ENCODE results near the gene CACNA1A.
"Not testable (repeated sequence)": the region's sequence is repeated elsewhere in the genome, so short reads cannot be mapped to it uniquely, and the experiment has no call there.

The CACNA1A gene

GRCh38 chr19:13215572-13216380, 290.5 kb downstream of the CACNA1A start:
- DNase-seq: no peak

- no peak for DNase-seq
These were observed 292.1 kb downstream of the CACNA1A start for GRCh38 chr19:13214036-13214730.

- no peak for DNase-seq
These were observed 293.4 kb downstream of the CACNA1A start for GRCh38 chr19:13212759-13213330.

- no peak for DNase-seq
These were observed 294.6 kb downstream of the CACNA1A start for GRCh38 chr19:13211426-13212308.

- DNase-seq: no peak
These were observed 295.3 kb downstream of the CACNA1A start for GRCh38 chr19:13210941-13211340.

- DNase-seq: no peak
These were observed 295.9 kb downstream of the CACNA1A start for GRCh38 chr19:13210339-13210775.

DNA sequence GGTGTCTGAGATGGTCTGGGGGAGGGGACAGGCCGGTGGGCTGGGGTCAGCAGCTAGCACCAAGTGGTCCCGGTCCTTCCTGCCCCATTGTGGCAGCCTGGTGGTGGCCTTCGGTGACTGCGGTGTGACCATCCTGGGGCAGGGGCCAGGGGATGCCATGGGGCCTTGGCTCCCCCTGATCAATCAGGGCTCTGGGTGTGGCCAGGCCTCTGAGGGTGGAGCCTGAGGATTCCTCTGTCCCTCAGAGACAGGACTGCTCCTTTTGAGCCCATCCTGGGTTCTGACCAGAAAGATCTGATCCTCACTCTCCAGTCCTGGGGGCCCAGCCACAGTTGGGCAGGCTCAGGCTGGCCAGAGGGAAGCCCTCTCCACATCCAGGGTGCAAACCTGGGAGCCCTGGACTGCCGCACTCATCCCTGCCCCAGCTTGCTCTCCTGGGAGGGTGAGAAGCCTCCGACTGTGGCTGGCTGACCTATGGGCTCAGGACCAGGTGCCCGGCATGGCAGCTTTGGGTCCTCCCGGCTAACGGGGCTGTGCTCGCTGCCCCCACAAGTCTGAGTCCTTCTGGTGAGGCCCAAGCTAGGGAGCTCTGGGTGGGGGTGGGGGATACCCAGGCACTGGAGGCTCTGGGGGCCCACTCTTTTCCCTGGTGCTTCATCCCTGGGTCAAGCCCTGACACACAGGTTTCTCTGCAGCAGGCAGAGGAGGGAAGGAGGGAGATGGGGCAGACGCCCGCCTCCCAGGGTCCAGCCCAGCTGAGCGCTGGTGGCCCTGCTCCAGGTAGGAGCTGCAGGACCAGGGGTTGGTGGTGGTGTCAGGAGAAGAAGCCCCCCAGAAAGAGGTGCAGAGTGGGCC, 296.6 kb downstream of the CACNA1A start:
- DNase-seq: no peak

DNA sequence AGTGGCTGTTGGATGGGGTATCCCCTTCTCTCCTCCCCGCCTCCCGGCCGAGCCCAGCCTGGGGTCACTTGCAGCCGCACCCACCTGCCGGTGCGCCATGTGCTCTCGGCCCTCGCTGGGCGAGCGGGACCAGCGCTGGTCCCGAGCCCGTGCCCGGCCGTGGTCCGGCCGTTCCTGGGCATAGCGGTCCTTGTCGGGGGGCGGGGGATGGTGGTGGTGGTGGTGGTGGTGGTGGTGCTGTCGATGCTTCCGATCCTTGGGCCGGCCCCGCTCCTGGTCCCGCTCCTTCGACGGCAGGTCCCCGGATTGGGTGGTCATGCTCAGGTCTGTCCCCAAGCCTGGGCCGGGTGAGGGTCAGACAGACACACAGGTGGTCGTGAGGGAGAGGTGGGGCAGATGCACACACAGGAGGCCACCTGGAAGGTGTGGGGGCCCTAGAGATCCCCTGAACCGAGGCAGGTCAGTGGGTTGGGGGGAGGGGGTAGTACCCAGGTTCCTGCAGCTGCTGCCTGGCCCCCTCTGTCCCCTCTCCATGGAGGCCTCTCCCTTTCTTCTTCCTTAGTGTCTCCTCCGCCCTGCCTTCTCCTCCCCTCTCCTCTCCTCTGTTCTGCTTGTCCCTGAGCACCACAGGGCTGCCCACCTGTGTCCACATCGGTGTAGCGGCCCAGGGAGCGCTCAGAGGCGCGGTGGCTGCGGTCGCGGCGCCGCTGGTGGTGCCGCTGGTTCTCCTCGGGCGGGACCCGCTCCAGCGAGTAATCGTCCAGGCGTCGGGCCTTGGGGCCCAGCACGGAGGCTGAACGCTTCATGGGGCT, 297.4 kb downstream of the CACNA1A start:
- no peak for DNase-seq

DNA sequence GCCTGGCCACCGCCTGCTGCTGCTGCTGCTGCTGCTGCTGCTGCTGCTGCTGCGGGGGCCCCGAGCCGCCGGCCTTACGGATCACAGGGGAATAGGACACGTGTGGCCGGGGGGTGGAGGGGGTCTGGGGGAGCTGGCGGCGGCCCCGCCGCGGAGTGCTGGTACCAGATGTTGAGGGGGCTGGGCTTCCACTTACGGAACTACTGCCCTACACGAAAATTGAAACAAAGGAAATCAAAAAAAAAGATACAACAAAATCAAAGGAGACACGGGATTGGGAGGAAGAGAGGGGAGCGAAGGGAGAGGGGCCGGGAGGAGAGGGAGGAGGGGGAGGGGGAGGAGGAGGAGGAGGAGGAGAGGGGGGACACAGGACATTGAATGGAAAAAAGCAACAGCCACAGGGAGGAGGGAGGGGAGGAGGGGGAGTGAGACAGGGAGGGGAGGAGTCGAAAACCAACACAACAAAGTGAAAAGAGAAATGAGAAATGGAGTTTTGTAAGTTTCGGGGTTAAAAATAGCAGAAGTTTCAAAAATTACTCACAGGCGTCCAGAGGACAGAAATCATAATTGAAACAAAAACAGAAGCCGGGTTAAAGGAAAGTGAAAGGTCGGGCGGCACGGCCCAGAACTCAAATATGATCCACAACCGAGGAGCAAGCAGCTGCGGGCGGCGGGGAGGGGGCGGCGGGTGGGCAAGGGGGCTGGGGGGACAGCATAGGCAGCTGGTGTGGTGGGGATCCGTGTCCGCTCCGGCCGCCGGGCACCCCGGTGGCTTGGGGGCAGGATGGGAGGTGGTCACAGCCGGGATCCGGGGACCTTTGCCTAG, 298.2 kb downstream of the CACNA1A start:
- DNase-seq: no peak

- no peak for DNase-seq
These were observed 298.9 kb downstream of the CACNA1A start for GRCh38 chr19:13207237-13207845.

DNA sequence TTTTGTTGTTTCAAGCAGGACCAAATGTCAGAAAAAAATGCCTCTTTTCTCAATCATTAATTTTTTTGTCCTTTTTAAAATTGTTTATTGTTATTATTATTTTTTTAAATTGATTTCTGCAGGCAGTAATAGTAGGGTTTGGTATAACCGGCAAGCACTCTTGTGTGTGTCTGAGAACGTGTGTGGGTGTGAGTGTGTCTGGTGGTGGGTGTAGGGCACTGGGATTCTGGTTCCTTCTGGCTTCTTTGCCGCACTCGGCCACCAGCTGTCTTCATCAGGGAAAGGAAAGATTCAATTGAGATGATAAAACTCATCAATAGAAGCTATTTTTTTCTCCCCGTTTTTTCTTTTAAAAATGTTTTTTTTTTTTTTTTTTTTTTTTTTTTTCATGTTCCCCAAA, 299.7 kb downstream of the CACNA1A start:
- DNase-seq: no peak

- DNase-seq: not testable (repeated sequence)
These were observed 304.2 kb downstream of the CACNA1A start for GRCh38 chr19:13202112-13202511.

DNA sequence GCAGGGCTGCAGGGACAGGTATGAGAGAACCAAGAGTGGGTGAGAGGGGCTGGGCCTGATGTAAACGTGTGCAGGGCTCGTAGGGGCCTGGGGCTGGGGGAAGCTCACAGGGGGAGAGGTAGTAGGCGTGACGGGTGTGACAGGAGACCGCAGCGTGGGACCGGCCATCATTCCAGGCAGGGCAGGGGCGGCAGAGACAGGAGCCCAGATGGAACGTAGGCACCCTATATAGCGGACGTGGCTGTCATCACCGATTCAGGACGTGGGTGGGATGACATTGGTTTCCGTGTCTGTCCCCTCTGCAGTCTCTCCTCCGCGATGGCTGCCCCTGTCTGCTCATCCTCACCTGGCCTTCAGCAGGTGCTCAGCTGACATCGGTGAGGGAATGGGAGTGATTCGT, 307.6 kb downstream of the CACNA1A start:
- DNase-seq: no peak

DNA sequence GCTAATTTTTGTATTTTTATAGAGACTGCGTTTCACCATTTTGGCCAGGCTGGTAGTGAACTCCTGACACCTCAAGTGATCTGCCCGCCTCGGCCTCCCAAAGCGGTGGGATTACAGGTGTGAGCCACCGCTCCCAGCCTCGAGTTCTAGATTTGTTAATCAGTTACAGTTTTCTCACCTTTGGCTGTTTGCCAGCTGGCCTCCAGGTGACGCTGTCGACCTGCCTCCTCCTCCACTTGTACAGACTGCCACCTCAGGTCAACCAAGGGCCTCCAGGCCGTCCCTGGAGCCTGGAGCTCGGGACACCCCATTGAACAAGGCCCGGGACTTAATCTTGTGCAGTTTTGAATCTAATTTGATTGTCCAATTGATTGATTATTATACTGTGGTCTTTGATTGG, 310.6 kb downstream of the CACNA1A start:
- DNase-seq: peak; percentile 23

GRCh38 chr19:13190781-13191540, 315.3 kb downstream of the CACNA1A start:
- no peak for DNase-seq

DNA sequence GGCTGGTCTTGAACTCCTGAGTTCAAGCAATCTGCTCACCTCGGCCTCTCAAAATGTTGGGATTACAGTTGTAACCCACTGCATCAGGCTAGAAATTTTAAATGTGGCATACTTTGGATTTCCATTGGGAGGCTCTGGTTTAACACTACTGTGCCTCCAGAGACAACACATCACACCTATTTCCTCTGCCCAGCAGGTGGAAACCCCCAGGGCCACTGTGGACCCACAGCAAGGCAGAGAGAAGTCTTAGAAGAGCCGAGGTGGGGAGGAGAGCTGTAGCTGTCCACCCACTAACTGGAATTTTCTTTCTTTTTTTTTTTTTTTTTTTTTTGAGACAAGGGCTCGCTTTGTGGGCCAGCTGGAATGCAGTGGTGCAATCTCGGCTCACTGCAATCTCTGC, 316.7 kb downstream of the CACNA1A start:
- DNase-seq: no peak

DNA sequence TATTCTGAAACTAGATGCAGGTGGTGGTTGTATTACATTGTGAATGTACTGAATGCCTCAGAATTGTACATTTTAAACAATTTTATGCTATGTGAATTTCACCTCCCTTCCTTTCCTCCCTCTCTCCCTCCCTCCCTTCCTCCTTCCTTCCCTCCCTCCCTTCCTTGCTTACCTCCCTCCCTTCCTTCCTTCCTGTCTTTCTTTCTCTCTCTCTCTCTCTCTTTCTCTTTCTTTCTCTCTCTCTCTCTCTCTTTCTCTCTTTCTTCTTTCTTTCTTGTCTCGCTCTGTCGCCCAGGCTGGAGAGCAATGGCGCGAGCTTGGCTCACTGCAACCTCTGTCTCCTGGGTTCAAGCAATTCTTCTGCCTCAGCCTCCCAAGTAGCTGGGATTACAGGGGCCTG, 318.9 kb downstream of the CACNA1A start:
- no peak for DNase-seq

DNA sequence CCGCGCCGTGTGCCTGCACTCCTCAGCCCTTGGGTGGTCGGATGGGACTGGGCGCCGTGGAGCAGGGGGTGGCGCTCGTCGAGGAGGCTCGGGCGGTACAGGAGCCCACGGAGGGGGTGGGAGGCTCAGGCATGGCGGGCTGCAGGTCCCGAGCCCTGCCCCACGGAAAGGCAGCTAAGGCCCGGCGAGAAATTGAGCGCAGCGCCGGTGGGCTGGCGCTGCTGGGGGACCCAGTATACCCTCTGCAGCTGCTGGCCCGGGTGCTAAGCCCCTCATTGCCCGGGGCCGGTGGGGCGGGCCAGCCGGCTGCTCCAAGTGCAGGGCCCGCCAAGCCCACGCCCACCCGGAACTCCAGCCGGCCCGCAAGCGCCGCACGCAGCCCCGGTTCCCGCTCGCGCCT, 319.6 kb downstream of the CACNA1A start:
- DNase-seq: not testable (repeated sequence)

All from NCI-H526 treated with DMSO at 0.1 percent for 48 hours (cell line).